Pancreas (tissue), 10 donors: Measurements from ENCODE around the gene SLCO4C1. TPM values are rescaled to one million over a fixed set of nuclear protein-coding genes. Genes with fewer than 3 reads are reported as not detected.
A peak's percentile ranks its signal among the peaks of the same experiment; 100 is the strongest.

Source experiments
- ATAC-seq, 4 donors: fragments of 200-7000 bp; cut with Tn5 transposase; one replicate each; pipeline versions ENCODE4 v1.8.0 to v1.9.1; 2020; ENCODE audit warnings: mild to moderate bottlenecking in 4 of 4, moderate library complexity in 4 of 4
- DNase-seq, 6 donors: peaks; one replicate each; pipeline ENCODE4 v3.0.0-alpha.2; 2020
- FAIRE-seq: peaks from 2 replicates; lab custom pipeline; 2012; peaks lifted over from hg19 to GRCh38; lab: Jason Lieb, UNC
- H3K27ac ChIP-seq, 4 donors: fragments of 200-600 bp; sonication (generic); 1 replicate in 3 of 4; 2 replicates in 1 of 4; pipeline versions ENCODE4 v1.5.0 to v1.8.0; 2020
- H3K27me3 ChIP-seq, 4 donors: fragments of 200-600 bp; one replicate each; pipeline ENCODE4 v1.8.0; 2021
- H3K36me3 ChIP-seq, 3 donors: fragments of 200-600 bp; sonication (generic) in 1 of 3; one replicate each; pipeline versions ENCODE4 v1.5.0 to v1.8.0; 2020 to 2021
- H3K4me1 ChIP-seq, 3 donors: fragments of 200-600 bp; one replicate each; pipeline ENCODE4 v1.8.0; 2021
- H3K4me3 ChIP-seq, 4 donors: fragments of 200-600 bp; sonication (generic) in 2 of 4; one replicate each; pipeline versions ENCODE4 v1.5.0 to v1.8.0; 2020 to 2021
- H3K9me3 ChIP-seq, 4 donors: fragments of 200-600 bp; one replicate each; pipeline ENCODE4 v1.8.0; 2021
- CTCF ChIP-seq, 4 donors: fragments of 200-600 bp; sonication (generic) in 3 of 4; IDR thresholded peaks; one replicate each; pipeline versions ENCODE4 v1.5.0 to v1.8.0; 2021; ENCODE audit warnings: antibody characterized with exemption in 4 of 4
- WGBS, 2 donors: extraction: QIAGEN DNeasy Blood & Tissue Kit; methylation state at CpG; one replicate each; pipeline ENCODE4 v1.1.7; 2013; 5-methylcytosine and 5-hydroxymethylcytosine counted together
- intact Hi-C, 3 donors: fragments of 100-400 bp; cut with DNase I; formaldehyde crosslinking; loops; one replicate each; pipeline versions ENCODE4 v1.11.1 to v1.14.2; 2022
- polyA plus RNA-seq, 2 donors: library from polyadenylated mRNA; stranded (reverse); fragments of 200-250 nt; gene quantifications; one replicate each; pipeline ENCODE4 v1.2.3, GENCODE V29; 2013
- total RNA-seq, 6 donors: library from RNA; stranded (reverse); fragmentation: NEBNext Ultra II Directional in 4 of 6; extraction: Animal tissue kit (Norgen Biotek cat#: 25700) in 4 of 6; gene quantifications; one replicate each; pipeline versions ENCODE4 v1.2.1 to v1.2.4, GENCODE V29; 2021 to 2023
- donor health status: healthy with polysubstance abuse.
- donor health status: DM: no; HTN: no; CAD: no; lungs with moderate emphysema.
- donor health status: DM: no; HTN: no; CAD: no.
- donor health status: control.
- donor health status: control.
- donor health status: Bipolar disorder and iron deficiency.
- donor health status: DM: yes; HTN: yes; CAD: no.
- donor health status: DM: no; HTN: no; CAD: no.
- donor health status: DM: no; HTN: no; CAD: no.
- donor health status: DM: yes; HTN: yes; CAD: no.

The SLCO4C1 gene
- total and polyA plus RNA-seq, 8 donors: 0.19 to 1.1 (median 0.63) TPM

- Histone ChIP-seq H3K27me3 (no peaks in the 10 kb centered on the region), H3K4me3 (no peak overlapping the region), H3K9me3 (no peaks in the 10 kb centered on the region), H3K27ac (no peak overlapping the region), H3K36me3 (no peaks in the 10 kb centered on the region), H3K4me1 (no peaks in the 10 kb centered on the region)
- 81 to 90% methylated on average over 2 of the region's 2 CpGs for WGBS, 2 donors
- DNase-seq: no peak
- TF ChIP-seq CTCF (IDR thresholded peaks at IDR 0.05): no peak
- ATAC-seq: no peak
- intact Hi-C loops: no loop called here
- FAIRE-seq: no peak
Measured at GRCh38 chr5:102313912-102314311, 17.8 kb upstream of the SLCO4C1 start.

GRCh38 chr5:102312586-102313370, 16.7 kb upstream of the SLCO4C1 start:
- 65 to 75% methylated on average over 5 of the region's 5 CpGs for WGBS, 2 donors
- Histone ChIP-seq H3K9me3 (no peaks in the 10 kb centered on the region), H3K4me3 (no peak overlapping the region), H3K36me3 (no peaks in the 10 kb centered on the region), H3K4me1 (no peaks in the 10 kb centered on the region), H3K27me3 (no peaks in the 10 kb centered on the region), H3K27ac (no peak overlapping the region)
- ATAC-seq (peak in 2 of 4 donors; percentile 16 to 35), FAIRE-seq (no peak), DNase-seq (no peak)
- intact Hi-C loops: no loop called here
- TF ChIP-seq CTCF (IDR thresholded peaks at IDR 0.05): no peak

- 81 to 87% methylated on average over 3 of the region's 3 CpGs for WGBS, 2 donors
- DNase-seq (no peak), FAIRE-seq (no peak), ATAC-seq (no peak)
- Histone ChIP-seq H3K27ac (no peak overlapping the region), H3K4me1 (no peaks in the 10 kb centered on the region), H3K4me3 (no peak overlapping the region), H3K9me3 (no peaks in the 10 kb centered on the region), H3K36me3 (no peaks in the 10 kb centered on the region), H3K27me3 (no peaks in the 10 kb centered on the region)
- no peak for TF ChIP-seq CTCF (IDR thresholded peaks at IDR 0.05)
- intact Hi-C loops: no loop called here
Measured at GRCh38 chr5:102309586-102309985, 13.5 kb upstream of the SLCO4C1 start.

GRCh38 chr5:102307232-102307631, 11.1 kb upstream of the SLCO4C1 start:
- no peaks in the 10 kb centered on the region for H3K9me3 ChIP-seq
- H3K27me3 ChIP-seq: no peaks in the 10 kb centered on the region
- H3K36me3 ChIP-seq: no peaks in the 10 kb centered on the region
- H3K4me3 ChIP-seq: no peak overlapping the region
- FAIRE-seq: no peak
- no peak for TF ChIP-seq CTCF (IDR thresholded peaks at IDR 0.05)
- no peak for DNase-seq
- H3K4me1 ChIP-seq: no peaks in the 10 kb centered on the region
- no peak for ATAC-seq
- no peak overlapping the region for H3K27ac ChIP-seq
- intact Hi-C loops: no loop called here

- Histone ChIP-seq H3K27me3 (no peaks in the 10 kb centered on the region), H3K4me1 (no peaks in the 10 kb centered on the region), H3K27ac (no peak overlapping the region), H3K9me3 (no peaks in the 10 kb centered on the region), H3K4me3 (no peak overlapping the region), H3K36me3 (no peaks in the 10 kb centered on the region)
- DNase-seq (no peak), ATAC-seq (no peak), FAIRE-seq (no peak)
- TF ChIP-seq CTCF (IDR thresholded peaks at IDR 0.05): no peak
- intact Hi-C loops: no loop called here
- 51 to 62% methylated on average over 2 of the region's 2 CpGs for WGBS, 2 donors
Measured at GRCh38 chr5:102306121-102306520, 10.0 kb upstream of the SLCO4C1 start.
